K562 (cell line): Measurements from ENCODE around the gene CBX2. TPM values are rescaled to one million over a fixed set of nuclear protein-coding genes. Genes with fewer than 3 reads are reported as not detected.

Source experiments
- ARID2 ChIP-seq: fragments of 450-650 bp; IDR thresholded peaks from 2 replicates; pipeline ENCODE4 v1.6.1; 2017; ENCODE audit warnings: antibody characterized with exemption, mild to moderate bottlenecking
- ARID3A ChIP-seq: IDR thresholded peaks from 2 replicates; pipeline ENCODE4 v1.6.1; 2012; ENCODE audit warnings: low read depth, low read length, improper control_type of control experiment, borderline replicate concordance
- ATF4 ChIP-seq: fragments of 450-650 bp; formaldehyde crosslinking; IDR thresholded peaks from 2 replicates; pipeline ENCODE4 v1.4.0; 2022; ENCODE audit warnings: mild to moderate bottlenecking, moderate library complexity
- BCOR ChIP-seq: fragments of 450-650 bp; IDR thresholded peaks from 2 replicates; pipeline ENCODE4 v1.6.1; 2016
- BHLHE40 ChIP-seq: IDR thresholded peaks from 2 replicates; pipeline ENCODE4 v1.6.1; 2011; ENCODE audit warnings: low read length, improper control_type of control experiment
- CBFA2T3 ChIP-seq: fragments of 450-650 bp; IDR thresholded peaks from 2 replicates; pipeline ENCODE4 v1.6.1; 2017
- EGR1 ChIP-seq: fragments of 450-650 bp; conservative IDR thresholded peaks from 2 replicates; pipeline ENCODE4 v1.6.1; 2017; ENCODE audit warnings: mild to moderate bottlenecking
- GABPA ChIP-seq: fragments of 200-800 bp; sonication (Bioruptor generic); conservative IDR thresholded peaks from 2 replicates; pipeline ENCODE4 v1.6.1; 2016; ENCODE audit warnings: low read depth, missing genetic modification characterization, missing compliant biosample characterization
- GABPB1 ChIP-seq: sonication (generic); formaldehyde crosslinking; IDR thresholded peaks from 2 replicates; pipeline ENCODE4 v1.8.0; 2022; ENCODE audit warnings: mild to moderate bottlenecking, missing genetic modification reagents
- HMGN3 ChIP-seq: IDR thresholded peaks from 2 replicates; pipeline ENCODE4 v1.6.1; 2011; ENCODE audit warnings: borderline replicate concordance, low read depth, mild to moderate bottlenecking, mixed read lengths, low read length; ENCODE audit not compliant: insufficient read length; ENCODE audit errors: extremely low read depth
- MAZ ChIP-seq, 2 experiments: fragments of 450-650 bp in 1 of 2; sonication (generic) in 1 of 2; formaldehyde crosslinking; IDR thresholded peaks in 1 of 2; conservative IDR thresholded peaks in 1 of 2; 2 replicates each; pipeline versions ENCODE4 v1.4.0 to v1.5.0; 2020; ENCODE audit warnings: mild to moderate bottlenecking in 1 of 2, missing genetic modification reagents in 1 of 2
- NFE2L1 ChIP-seq: fragments of 450-650 bp; IDR thresholded peaks from 2 replicates; pipeline ENCODE4 v1.6.1; 2016; ENCODE audit warnings: missing genetic modification characterization, low read depth, mild to moderate bottlenecking, missing compliant biosample characterization, moderate library complexity, borderline replicate concordance
- RBM17 ChIP-seq: fragments of 200-400 bp; formaldehyde crosslinking; IDR thresholded peaks from 2 replicates; pipeline ENCODE4 v1.6.1; 2017; ENCODE audit warnings: low read depth, mild to moderate bottlenecking, low read length, borderline replicate concordance
- RFX1 ChIP-seq: fragments of 450-650 bp; IDR thresholded peaks from 2 replicates; pipeline ENCODE4 v1.6.1; 2016; ENCODE audit warnings: mild to moderate bottlenecking, moderate library complexity
- RNF2 ChIP-seq: sonication (generic); IDR thresholded peaks from 2 replicates; pipeline ENCODE4 v1.6.1; 2016
- TAL1 ChIP-seq: fragments of 450-650 bp; IDR thresholded peaks from 2 replicates; pipeline ENCODE4 v1.6.1; 2016; ENCODE audit warnings: mild to moderate bottlenecking
- TCF15 ChIP-seq: fragments of 250-450 bp; sonication (Bioruptor Pico); IDR thresholded peaks from 2 replicates; pipeline ENCODE4 v1.8.0; 2022; ENCODE audit warnings: moderate library complexity, mild to moderate bottlenecking, inconsistent platforms
- U2AF2 ChIP-seq: fragments of 200-400 bp; formaldehyde crosslinking; optimal IDR thresholded peaks from 2 replicates; pipeline ENCODE3; 2017; ENCODE audit warnings: low read depth, mild to moderate bottlenecking, low read length
- VEZF1 ChIP-seq: fragments of 200-800 bp; sonication (Bioruptor generic); IDR thresholded peaks from 2 replicates; pipeline ENCODE4 v1.6.1; 2017; ENCODE audit warnings: missing genetic modification characterization, missing compliant biosample characterization
- ZFP91 ChIP-seq: sonication (generic); formaldehyde crosslinking; IDR thresholded peaks from 2 replicates; pipeline ENCODE4 v1.8.0; 2022; ENCODE audit warnings: mild to moderate bottlenecking, missing genetic modification reagents
- ZNF121 ChIP-seq: sonication (generic); formaldehyde crosslinking; conservative IDR thresholded peaks from 2 replicates; pipeline ENCODE4 v1.8.0; 2022; ENCODE audit warnings: missing genetic modification reagents
- ZNF431 ChIP-seq: sonication (generic); formaldehyde crosslinking; IDR thresholded peaks from 2 replicates; pipeline ENCODE4 v1.8.0; 2022; ENCODE audit warnings: mild to moderate bottlenecking, missing genetic modification reagents
- ZNF584 ChIP-seq: fragments of 200-800 bp; sonication (Bioruptor generic); IDR thresholded peaks from 2 replicates; pipeline ENCODE4 v1.6.1; 2016; ENCODE audit warnings: low read depth, mild to moderate bottlenecking, missing genetic modification characterization, missing compliant biosample characterization
- polyA plus RNA-seq, 8 experiments: library from polyadenylated mRNA; depleted of rRNA in 4 of 8; stranded (reverse) in 5 of 8; unstranded in 3 of 8; fragments of >200 nt; fragmentation: Nextera tagmentation in 2 of 8; fragmentation: Illumina TruSeq in 1 of 8; extraction: Ambion mirVana in 2 of 8; extraction: Trizol in 1 of 8; gene quantifications; 2 replicates each; pipeline versions ENCODE4 v1.2.1 to v1.2.3, GENCODE V29; 2011 to 2014; ENCODE audit warnings: inconsistent platforms in 1 of 8, missing spikeins in 1 of 8
- total RNA-seq, 7 experiments: library from RNA; depleted of rRNA in 6 of 7; stranded (reverse); fragments of >200 nt in 6 of 7; fragmentation: Illumina TruSeq in 2 of 7; extraction: Trizol in 2 of 7; gene quantifications; 2 replicates each; pipeline versions ENCODE4 v1.2.1 to v1.2.3, GENCODE V29; 2011 to 2021; ENCODE audit warnings: low replicate concordance in 1 of 7

Gene CBX2
- total and polyA plus RNA-seq, 9 of the 15 experiments (the other 6 are each of a cell fraction or from before 2014, with no cell fraction given), result 0.66 to 26.9 (median 13.9) TPM

- TF ChIP-seq ATF4 (CRISPR knock-in tag), result peak; percentile 28; the same call in 1 of the 2 replicates
- no peak for TF ChIP-seq ZNF584 (CRISPR knock-in tag)
- no peak for TF ChIP-seq ZFP91 (CRISPR knock-in tag)
- TF ChIP-seq BHLHE40, result no peak
- no peak for TF ChIP-seq RFX1
- TF ChIP-seq ZNF431, result no peak
- no peak for TF ChIP-seq ARID3A
- no peak for TF ChIP-seq ARID2
- peak; percentile 76 to 83 for TF ChIP-seq MAZ (CRISPR knock-in tag; conservative IDR thresholded peaks at IDR 0.05 in 1 of 2, IDR thresholded peaks at IDR 0.05 in 1 of 2)
- TF ChIP-seq RNF2, result no peak
- peak; percentile 4; the same call in 1 of the 2 replicates for TF ChIP-seq GABPB1 (CRISPR knock-in tag)
- no peak for TF ChIP-seq U2AF2
- peak; percentile 84 for TF ChIP-seq VEZF1 (CRISPR knock-in tag)
- peak; percentile 64 for TF ChIP-seq GABPA
- no peak for TF ChIP-seq TAL1
- no peak for TF ChIP-seq ZNF121 (CRISPR knock-in tag)
- no peak for TF ChIP-seq RBM17
- TF ChIP-seq CBFA2T3, result no peak
- no peak for TF ChIP-seq NFE2L1 (tag)
- TF ChIP-seq TCF15 (CRISPR knock-in tag), result no peak
- no peak for TF ChIP-seq BCOR
- TF ChIP-seq EGR1, result peak; percentile 59
- TF ChIP-seq HMGN3, result peak; percentile 73
Measured at GRCh38 chr17:79832218-79833109, 54.5 kb downstream of the CBX2 start (continued).
